ENCODE measurements around the gene AEBP1. TPM values are rescaled to one million over a fixed set of nuclear protein-coding genes. Genes with fewer than 3 reads are reported as not detected.

Gene AEBP1
- total and polyA plus RNA-seq, 7 donors, result 2.8 to 22.0 (median 7.8) TPM

DNA sequence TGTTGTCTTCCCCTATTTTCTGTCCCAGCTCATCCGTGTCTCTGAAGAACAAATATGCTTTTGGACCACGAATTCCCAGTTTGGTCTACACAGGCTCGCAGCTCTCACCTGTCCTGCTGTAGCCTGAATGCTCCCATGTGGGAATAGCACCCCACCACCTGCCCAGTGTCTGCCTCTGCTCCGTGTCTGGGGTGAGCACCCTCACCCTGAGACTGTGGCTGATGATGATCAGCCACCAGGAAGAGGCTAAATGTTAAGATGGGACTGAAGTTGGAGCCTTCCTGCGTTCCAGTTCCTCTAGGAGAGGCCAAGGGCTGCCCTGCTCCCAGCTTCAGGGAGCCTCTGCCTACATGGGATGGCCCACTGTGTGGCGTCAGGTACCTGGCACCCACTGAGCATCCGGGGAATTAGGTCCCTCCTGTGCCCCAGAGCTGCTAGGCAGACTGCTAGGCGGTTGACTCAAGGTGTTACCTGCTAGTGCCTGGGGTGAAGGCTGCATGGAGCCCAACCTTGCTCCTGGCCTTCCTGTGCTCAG is 42.4 kb upstream of the AEBP1 start:
- DNase-seq (peak in 1 of 2 donors; percentile 19), ATAC-seq (no peak)
- WGBS, 3 donors, result 65 to 78% (median 67%) methylated on average over 8 of the region's 8 CpGs
- peaks cover 2 to 55% of the 10 kb centered on the region in 2 donors for H3K36me3 ChIP-seq (ENCODE audit: insufficient read depth in 1 of 2, low read depth in 1 of 2)
- no peak for TF ChIP-seq CTCF (IDR thresholded peaks at IDR 0.05)
- H3K4me1 ChIP-seq, result peaks cover 52% of the 10 kb centered on the region
- no peaks in the 10 kb centered on the region for H3K27me3 ChIP-seq (ENCODE audit: insufficient read depth in 3 of 3, low read length in 2 of 3)
- intact Hi-C loops (cut with DNase I), result no loop called here
- H3K4me3 ChIP-seq, result no peak overlapping the region
- peak overlapping the region; percentile 53 for H3K27ac ChIP-seq
- H3K9me3 ChIP-seq, result no peaks in the 10 kb centered on the region

- H3K36me3 ChIP-seq (ENCODE audit: insufficient read depth in 1 of 2, low read depth in 1 of 2), result peaks cover 2 to 48% of the 10 kb centered on the region in 2 donors
- peak overlapping the region; percentile 53 for H3K27ac ChIP-seq
- H3K27me3 ChIP-seq (ENCODE audit: insufficient read depth in 3 of 3, low read length in 2 of 3), result no peaks in the 10 kb centered on the region
- TF ChIP-seq CTCF (IDR thresholded peaks at IDR 0.05), result no peak
- no peaks in the 10 kb centered on the region for H3K9me3 ChIP-seq
- peaks cover 57% of the 10 kb centered on the region for H3K4me1 ChIP-seq
- WGBS, 3 donors, result 61 to 76% (median 63%) methylated on average over 11 of the region's 11 CpGs
- intact Hi-C loops (cut with DNase I), result no loop called here
- peak in 2 of 4 donors; percentile 13 to 15 for ATAC-seq
- DNase-seq, result peak; percentile 26 to 68
- no peak overlapping the region for H3K4me3 ChIP-seq
Measured at GRCh38 chr7:44062180-44062902, 41.8 kb upstream of the AEBP1 start.

GRCh38 chr7:44062903-44063295 is 41.2 kb upstream of the AEBP1 start:
- peak overlapping the region; percentile 85 for H3K27ac ChIP-seq
- DNase-seq (peak; percentile 15 to 69), ATAC-seq (peak in 3 of 4 donors; percentile 26 to 37 (median 32))
- H3K4me3 ChIP-seq, result no peak overlapping the region
- peaks cover 63% of the 10 kb centered on the region for H3K4me1 ChIP-seq
- intact Hi-C loops (cut with DNase I), result no loop called here
- WGBS, 3 donors, result 17 to 37% (median 27%) methylated on average over 3 of the region's 3 CpGs
- peaks cover 2 to 43% of the 10 kb centered on the region in 2 donors for H3K36me3 ChIP-seq (ENCODE audit: insufficient read depth in 1 of 2, low read depth in 1 of 2)
- H3K9me3 ChIP-seq, result no peaks in the 10 kb centered on the region
- H3K27me3 ChIP-seq (ENCODE audit: insufficient read depth in 3 of 3, low read length in 2 of 3), result no peaks in the 10 kb centered on the region
- TF ChIP-seq CTCF (IDR thresholded peaks at IDR 0.05), result no peak

GRCh38 chr7:44063547-44063893 is 40.6 kb upstream of the AEBP1 start:
- intact Hi-C loops (cut with DNase I), result no loop called here
- H3K4me3 ChIP-seq, result peak overlapping the region; percentile 67
- no peaks in the 10 kb centered on the region for H3K9me3 ChIP-seq
- no peaks in the 10 kb centered on the region for H3K27me3 ChIP-seq (ENCODE audit: insufficient read depth in 3 of 3, low read length in 2 of 3)
- ATAC-seq, result peak in 1 of 4 donors; percentile 15
- DNase-seq, result peak; percentile 16 to 54
- peak overlapping the region; percentile 85 for H3K27ac ChIP-seq
- WGBS, 3 donors, result 16 to 26% (median 22%) methylated on average over 10 of the region's 10 CpGs
- peaks cover 69% of the 10 kb centered on the region for H3K4me1 ChIP-seq
- no peak for TF ChIP-seq CTCF (IDR thresholded peaks at IDR 0.05)
- peaks cover 2 to 37% of the 10 kb centered on the region in 2 donors for H3K36me3 ChIP-seq (ENCODE audit: insufficient read depth in 1 of 2, low read depth in 1 of 2)
